Measurements from ENCODE around the gene FGD4. TPM values are rescaled to one million over a fixed set of nuclear protein-coding genes. Genes with fewer than 3 reads are reported as not detected.

The FGD4 gene
- total and polyA plus RNA-seq, 9 of the 15 experiments (the other 6 are each of a cell fraction or from before 2014, with no cell fraction given): 0.05 to 0.51 (median 0.27) TPM

GRCh38 chr12:32690927-32691326 lies 291.6 kb downstream of the FGD4 start (continued):
- TF ChIP-seq ZBTB43 (CRISPR knock-in tag; IDR thresholded peaks at IDR 0.05) (no peak), XRCC5 (IDR thresholded peaks at IDR 0.05; ENCODE audit: low read depth, low read length) (no peak), MYNN (IDR thresholded peaks at IDR 0.05) (no peak), MYNN (CRISPR knock-in tag; IDR thresholded peaks at IDR 0.05) (no peak), EZH2 (IDR thresholded peaks at IDR 0.05; ENCODE audit: borderline replicate concordance, low read depth, low read length) (no peak), ZNF699 (CRISPR knock-in tag; IDR thresholded peaks at IDR 0.05; ENCODE audit: insufficient replicate concordance) (no peak), SMARCA4 (IDR thresholded peaks at IDR 0.05) (no peak), MCM3 (IDR thresholded peaks at IDR 0.05) (no peak)
- TF ChIP-seq, protein P1, sequence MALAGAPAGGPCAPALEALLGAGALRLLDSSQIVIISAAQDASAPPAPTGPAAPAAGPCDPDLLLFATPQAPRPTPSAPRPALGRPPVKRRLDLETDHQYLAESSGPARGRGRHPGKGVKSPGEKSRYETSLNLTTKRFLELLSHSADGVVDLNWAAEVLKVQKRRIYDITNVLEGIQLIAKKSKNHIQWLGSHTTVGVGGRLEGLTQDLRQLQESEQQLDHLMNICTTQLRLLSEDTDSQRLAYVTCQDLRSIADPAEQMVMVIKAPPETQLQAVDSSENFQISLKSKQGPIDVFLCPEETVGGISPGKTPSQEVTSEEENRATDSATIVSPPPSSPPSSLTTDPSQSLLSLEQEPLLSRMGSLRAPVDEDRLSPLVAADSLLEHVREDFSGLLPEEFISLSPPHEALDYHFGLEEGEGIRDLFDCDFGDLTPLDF (CRISPR knock-in tag; IDR thresholded peaks at IDR 0.05): no peak
- TF ChIP-seq, protein P2, sequence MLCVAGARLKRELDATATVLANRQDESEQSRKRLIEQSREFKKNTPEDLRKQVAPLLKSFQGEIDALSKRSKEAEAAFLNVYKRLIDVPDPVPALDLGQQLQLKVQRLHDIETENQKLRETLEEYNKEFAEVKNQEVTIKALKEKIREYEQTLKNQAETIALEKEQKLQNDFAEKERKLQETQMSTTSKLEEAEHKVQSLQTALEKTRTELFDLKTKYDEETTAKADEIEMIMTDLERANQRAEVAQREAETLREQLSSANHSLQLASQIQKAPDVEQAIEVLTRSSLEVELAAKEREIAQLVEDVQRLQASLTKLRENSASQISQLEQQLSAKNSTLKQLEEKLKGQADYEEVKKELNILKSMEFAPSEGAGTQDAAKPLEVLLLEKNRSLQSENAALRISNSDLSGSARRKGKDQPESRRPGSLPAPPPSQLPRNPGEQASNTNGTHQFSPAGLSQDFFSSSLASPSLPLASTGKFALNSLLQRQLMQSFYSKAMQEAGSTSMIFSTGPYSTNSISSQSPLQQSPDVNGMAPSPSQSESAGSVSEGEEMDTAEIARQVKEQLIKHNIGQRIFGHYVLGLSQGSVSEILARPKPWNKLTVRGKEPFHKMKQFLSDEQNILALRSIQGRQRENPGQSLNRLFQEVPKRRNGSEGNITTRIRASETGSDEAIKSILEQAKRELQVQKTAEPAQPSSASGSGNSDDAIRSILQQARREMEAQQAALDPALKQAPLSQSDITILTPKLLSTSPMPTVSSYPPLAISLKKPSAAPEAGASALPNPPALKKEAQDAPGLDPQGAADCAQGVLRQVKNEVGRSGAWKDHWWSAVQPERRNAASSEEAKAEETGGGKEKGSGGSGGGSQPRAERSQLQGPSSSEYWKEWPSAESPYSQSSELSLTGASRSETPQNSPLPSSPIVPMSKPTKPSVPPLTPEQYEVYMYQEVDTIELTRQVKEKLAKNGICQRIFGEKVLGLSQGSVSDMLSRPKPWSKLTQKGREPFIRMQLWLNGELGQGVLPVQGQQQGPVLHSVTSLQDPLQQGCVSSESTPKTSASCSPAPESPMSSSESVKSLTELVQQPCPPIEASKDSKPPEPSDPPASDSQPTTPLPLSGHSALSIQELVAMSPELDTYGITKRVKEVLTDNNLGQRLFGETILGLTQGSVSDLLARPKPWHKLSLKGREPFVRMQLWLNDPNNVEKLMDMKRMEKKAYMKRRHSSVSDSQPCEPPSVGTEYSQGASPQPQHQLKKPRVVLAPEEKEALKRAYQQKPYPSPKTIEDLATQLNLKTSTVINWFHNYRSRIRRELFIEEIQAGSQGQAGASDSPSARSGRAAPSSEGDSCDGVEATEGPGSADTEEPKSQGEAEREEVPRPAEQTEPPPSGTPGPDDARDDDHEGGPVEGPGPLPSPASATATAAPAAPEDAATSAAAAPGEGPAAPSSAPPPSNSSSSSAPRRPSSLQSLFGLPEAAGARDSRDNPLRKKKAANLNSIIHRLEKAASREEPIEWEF (CRISPR knock-in tag; IDR thresholded peaks at IDR 0.05): no peak

All from K562 (cell line).